ENCODE measurements around the gene NCOA4. TPM values are rescaled to one million over a fixed set of nuclear protein-coding genes. Genes with fewer than 3 reads are reported as not detected.

NCOA4 gene
- 42.0 TPM for polyA plus RNA-seq (2012; ENCODE audit: insufficient read length, low read depth)

DNA sequence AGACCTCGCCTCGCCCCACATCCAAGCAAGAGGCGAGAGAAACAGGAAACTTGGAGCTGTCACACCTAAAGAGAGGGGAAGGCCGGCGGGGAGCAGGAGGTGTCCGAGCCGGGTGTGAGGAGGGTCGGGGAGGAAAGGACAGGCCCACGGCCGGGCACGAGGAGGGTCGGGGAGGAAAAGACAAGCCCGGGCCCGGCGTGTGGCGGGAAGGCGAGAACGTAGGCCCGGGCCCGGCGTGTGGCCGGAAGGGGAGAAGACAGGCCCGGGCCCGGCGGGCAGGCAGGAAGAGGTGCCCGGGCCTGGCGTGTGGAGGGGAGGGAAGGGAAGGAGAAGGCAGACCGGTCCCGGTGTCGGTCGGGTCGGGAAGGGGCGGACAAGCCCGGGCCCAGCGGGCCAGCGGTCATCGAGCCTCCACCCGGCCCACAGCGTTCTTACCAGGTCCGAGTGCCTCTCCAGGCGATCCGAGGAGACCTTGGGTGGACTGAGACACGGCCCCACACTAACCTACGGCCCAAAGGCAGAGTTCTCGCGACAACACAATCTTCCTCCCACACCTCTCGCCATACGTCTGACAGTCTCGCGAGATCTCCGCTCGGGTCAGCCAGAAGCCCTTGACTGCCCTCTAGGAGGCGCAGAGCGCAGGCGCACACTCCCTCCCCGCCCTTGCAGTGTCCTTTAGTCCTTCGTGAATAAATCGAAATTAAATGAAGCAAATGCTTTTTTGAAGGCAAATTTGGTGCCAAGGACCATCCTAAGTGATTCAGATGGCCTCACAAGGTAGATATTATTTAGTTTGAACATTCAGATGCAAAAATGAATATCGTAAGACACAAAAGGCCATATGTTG, at the start of gene NCOA4:
Gene NCOA4, minus strand, starts transcription at position 533 of the 847 bp plus-strand sequence. CDS start 13,943 bp downstream, outside the sequence.
- TF ChIP-seq, protein P1, sequence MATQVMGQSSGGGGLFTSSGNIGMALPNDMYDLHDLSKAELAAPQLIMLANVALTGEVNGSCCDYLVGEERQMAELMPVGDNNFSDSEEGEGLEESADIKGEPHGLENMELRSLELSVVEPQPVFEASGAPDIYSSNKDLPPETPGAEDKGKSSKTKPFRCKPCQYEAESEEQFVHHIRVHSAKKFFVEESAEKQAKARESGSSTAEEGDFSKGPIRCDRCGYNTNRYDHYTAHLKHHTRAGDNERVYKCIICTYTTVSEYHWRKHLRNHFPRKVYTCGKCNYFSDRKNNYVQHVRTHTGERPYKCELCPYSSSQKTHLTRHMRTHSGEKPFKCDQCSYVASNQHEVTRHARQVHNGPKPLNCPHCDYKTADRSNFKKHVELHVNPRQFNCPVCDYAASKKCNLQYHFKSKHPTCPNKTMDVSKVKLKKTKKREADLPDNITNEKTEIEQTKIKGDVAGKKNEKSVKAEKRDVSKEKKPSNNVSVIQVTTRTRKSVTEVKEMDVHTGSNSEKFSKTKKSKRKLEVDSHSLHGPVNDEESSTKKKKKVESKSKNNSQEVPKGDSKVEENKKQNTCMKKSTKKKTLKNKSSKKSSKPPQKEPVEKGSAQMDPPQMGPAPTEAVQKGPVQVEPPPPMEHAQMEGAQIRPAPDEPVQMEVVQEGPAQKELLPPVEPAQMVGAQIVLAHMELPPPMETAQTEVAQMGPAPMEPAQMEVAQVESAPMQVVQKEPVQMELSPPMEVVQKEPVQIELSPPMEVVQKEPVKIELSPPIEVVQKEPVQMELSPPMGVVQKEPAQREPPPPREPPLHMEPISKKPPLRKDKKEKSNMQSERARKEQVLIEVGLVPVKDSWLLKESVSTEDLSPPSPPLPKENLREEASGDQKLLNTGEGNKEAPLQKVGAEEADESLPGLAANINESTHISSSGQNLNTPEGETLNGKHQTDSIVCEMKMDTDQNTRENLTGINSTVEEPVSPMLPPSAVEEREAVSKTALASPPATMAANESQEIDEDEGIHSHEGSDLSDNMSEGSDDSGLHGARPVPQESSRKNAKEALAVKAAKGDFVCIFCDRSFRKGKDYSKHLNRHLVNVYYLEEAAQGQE (IDR thresholded peaks at IDR 0.05; ENCODE audit: insufficient read depth in 1 of 2, low read depth in 2 of 2, low read length in 2 of 2): no peak
- peak; percentile 91; the same call in 1 of the 2 replicates for TF ChIP-seq SIN3A (IDR thresholded peaks at IDR 0.05; ENCODE audit: borderline replicate concordance, insufficient read depth, low read length)
- TF ChIP-seq FOXP2 (optimal IDR thresholded peaks at IDR 0.05; ENCODE audit: borderline replicate concordance, extremely low read depth, extremely low read length, insufficient read depth): no peak
- TF ChIP-seq POLR2AphosphoS5 (IDR thresholded peaks at IDR 0.05; ENCODE audit: low read depth, low read length): peak; percentile 96
- peak; percentile 73; the same call in 1 of the 2 replicates for TF ChIP-seq TAF1 (IDR thresholded peaks at IDR 0.05; ENCODE audit: borderline replicate concordance, insufficient read depth, low read length)

DNA sequence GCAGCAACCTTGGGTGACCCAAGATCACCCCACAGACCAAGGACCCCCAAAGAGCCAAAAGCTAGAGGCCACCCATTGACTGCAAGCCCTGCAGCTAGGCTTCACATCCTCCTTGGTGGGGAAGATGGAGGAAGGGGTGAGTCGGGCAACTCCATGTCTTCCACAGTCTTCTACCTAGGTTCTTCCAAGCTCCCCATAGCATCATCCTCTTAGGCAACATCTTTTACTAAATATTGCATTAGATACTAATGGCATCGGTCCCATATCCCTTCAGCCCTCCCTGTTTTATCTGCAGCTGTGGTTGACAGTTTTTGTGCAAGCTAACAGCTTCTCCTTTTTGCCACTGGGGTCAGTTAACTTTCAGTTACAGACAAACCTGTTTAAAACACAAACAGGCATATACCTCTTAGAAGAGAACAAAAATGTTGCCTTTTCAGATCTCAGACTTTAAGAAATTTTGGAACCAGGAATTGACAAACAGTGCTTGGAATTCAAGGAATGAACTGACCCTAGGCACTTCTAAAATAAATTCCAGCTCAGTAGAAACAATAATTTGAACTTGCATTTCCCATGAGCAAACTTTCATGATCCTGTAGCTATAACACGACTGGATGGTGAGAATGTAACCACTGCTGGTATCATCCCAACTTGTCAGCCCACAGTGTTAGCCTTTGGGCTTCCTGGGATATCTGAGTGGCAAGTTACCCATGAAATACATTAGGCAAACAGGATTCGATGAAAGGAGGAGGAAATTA, 49.6 kb upstream of the NCOA4 start:
- no peak for TF ChIP-seq SIN3A (IDR thresholded peaks at IDR 0.05; ENCODE audit: borderline replicate concordance, insufficient read depth, low read length)
- TF ChIP-seq POLR2AphosphoS5 (IDR thresholded peaks at IDR 0.05; ENCODE audit: low read depth, low read length): no peak
- TF ChIP-seq, protein P1 (IDR thresholded peaks at IDR 0.05; ENCODE audit: insufficient read depth in 1 of 2, low read depth in 2 of 2, low read length in 2 of 2): no peak
- TF ChIP-seq TAF1 (IDR thresholded peaks at IDR 0.05; ENCODE audit: borderline replicate concordance, insufficient read depth, low read length): no peak
- TF ChIP-seq FOXP2 (optimal IDR thresholded peaks at IDR 0.05; ENCODE audit: borderline replicate concordance, extremely low read depth, extremely low read length, insufficient read depth): no peak

DNA sequence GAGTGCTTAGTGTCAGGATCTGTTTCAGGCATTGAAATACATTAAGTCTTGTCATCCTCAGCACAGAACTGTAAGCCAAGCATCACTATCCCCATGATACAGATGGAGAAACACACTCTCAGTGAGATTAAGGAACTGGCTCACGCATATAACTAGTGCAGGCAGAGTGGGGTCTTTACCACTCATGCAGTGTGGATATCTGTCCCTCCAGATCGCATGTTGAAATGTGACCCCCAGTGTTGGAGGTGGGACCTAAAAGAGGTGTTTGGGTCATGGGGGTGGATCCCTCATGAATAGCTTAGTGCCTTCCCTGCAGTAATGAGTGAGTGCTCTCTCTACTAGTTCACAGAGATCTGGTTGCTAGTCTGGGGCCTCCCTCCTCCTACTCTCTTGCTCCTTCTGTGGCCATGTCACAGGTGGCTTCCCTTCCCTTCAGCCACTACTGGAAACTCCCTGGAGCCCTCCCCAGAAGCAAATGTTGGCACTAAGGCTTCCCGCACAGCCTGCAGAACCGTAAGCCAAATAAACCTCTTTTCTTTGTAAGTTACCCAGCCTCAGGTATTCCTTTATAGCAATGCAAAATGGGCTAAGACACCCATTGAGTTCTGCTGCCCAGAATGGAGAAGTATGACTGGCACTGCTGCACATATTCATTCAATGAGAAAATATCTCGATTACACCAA, 47.4 kb upstream of the NCOA4 start:
- no peak for TF ChIP-seq TAF1 (IDR thresholded peaks at IDR 0.05; ENCODE audit: borderline replicate concordance, insufficient read depth, low read length)
- no peak for TF ChIP-seq FOXP2 (optimal IDR thresholded peaks at IDR 0.05; ENCODE audit: borderline replicate concordance, extremely low read depth, extremely low read length, insufficient read depth)
- no peak for TF ChIP-seq SIN3A (IDR thresholded peaks at IDR 0.05; ENCODE audit: borderline replicate concordance, insufficient read depth, low read length)
- TF ChIP-seq, protein P1 (IDR thresholded peaks at IDR 0.05; ENCODE audit: insufficient read depth in 1 of 2, low read depth in 2 of 2, low read length in 2 of 2): no peak
- no peak for TF ChIP-seq POLR2AphosphoS5 (IDR thresholded peaks at IDR 0.05; ENCODE audit: low read depth, low read length)

DNA sequence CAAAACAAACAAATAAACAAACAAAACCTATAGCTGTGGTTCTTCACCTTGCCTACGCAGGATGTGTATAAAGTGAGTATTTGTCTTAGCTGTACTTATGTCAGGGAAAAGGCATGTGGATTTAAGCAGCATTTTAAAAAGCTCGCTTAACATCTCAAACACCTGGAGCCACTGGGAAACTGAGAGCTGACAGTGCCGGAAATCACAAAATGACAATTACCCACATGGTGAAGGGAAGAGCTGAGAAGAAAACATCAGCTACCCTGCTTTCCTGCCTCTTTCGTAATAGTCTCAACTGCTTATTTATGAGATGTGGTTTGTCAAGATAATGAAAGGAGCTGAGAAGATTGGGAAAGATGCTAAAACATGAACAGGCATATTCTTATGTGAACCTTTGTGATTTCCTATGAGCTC, 46.7 kb upstream of the NCOA4 start:
- TF ChIP-seq POLR2AphosphoS5 (IDR thresholded peaks at IDR 0.05; ENCODE audit: low read depth, low read length) (no peak), TAF1 (IDR thresholded peaks at IDR 0.05; ENCODE audit: borderline replicate concordance, insufficient read depth, low read length) (no peak)

DNA sequence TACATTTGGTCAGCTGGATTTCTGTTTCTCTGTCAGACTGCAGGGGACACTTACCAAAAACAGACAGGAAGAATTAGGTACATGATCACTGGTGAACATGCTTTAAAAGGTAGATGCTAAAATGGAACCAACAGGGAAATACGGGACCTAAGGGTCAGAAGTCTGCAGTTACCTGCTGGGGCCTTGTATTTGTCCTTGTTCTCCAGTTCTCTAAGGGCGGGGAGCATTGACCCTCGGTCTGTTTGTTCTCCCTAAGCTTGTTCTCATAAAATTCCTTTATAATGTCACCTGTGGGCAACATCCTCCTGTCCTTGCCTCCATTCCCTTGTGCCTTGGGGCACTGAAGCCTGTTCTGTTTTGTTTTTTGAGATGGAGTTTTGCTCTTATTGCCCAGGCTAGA, 45.4 kb upstream of the NCOA4 start:
- TF ChIP-seq TAF1 (IDR thresholded peaks at IDR 0.05; ENCODE audit: borderline replicate concordance, insufficient read depth, low read length) (no peak), SIN3A (IDR thresholded peaks at IDR 0.05; ENCODE audit: borderline replicate concordance, insufficient read depth, low read length) (no peak), FOXP2 (optimal IDR thresholded peaks at IDR 0.05; ENCODE audit: borderline replicate concordance, extremely low read depth, extremely low read length, insufficient read depth) (no peak), POLR2AphosphoS5 (IDR thresholded peaks at IDR 0.05; ENCODE audit: low read depth, low read length) (no peak)
- TF ChIP-seq, protein P1 (IDR thresholded peaks at IDR 0.05; ENCODE audit: insufficient read depth in 1 of 2, low read depth in 2 of 2, low read length in 2 of 2): no peak
